Measurements from ENCODE around the gene TECPR1. TPM values are rescaled to one million over a fixed set of nuclear protein-coding genes. Genes with fewer than 3 reads are reported as not detected.

The TECPR1 gene
- total RNA-seq, 2 donors from 2014 or later, result 42.1 to 68.6 TPM

DNA sequence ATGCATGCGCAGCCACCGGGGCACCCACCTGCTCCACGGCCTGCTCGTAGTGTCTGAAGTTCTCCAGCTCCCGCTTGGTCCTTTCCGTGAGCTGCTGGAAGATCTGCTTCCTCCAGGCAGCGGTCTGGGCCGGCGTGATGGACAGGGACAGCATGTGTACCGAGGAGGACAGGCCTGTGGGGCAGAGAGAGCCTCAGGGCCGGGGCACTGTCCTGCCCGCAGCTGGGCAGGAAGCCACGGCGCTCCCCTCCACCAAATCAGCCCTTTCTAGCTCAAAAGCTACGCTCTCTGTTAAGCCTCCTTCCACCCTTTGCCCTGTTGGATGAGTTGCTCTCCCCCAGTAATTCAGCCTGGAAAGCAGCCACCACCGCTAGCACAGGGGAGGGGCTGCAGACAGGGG is 19.2 kb downstream of the TECPR1 start:
- no peaks in the 10 kb centered on the region for H3K27me3 Mint-ChIP-seq
- peaks cover 0 to 4% of the 10 kb centered on the region in 2 donors for H3K4me1 Mint-ChIP-seq (ENCODE audit: low read depth in 2 of 2)
- no peak overlapping the region for H3K4me3 Mint-ChIP-seq
- no peaks in the 10 kb centered on the region for H3K36me3 Mint-ChIP-seq
- DNase-seq (ENCODE audit: low spot score), result no peak
- H3K27ac Mint-ChIP-seq, result no peak overlapping the region
- ATAC-seq, result no peak
- H3K9me3 Mint-ChIP-seq, result no peaks in the 10 kb centered on the region

DNA sequence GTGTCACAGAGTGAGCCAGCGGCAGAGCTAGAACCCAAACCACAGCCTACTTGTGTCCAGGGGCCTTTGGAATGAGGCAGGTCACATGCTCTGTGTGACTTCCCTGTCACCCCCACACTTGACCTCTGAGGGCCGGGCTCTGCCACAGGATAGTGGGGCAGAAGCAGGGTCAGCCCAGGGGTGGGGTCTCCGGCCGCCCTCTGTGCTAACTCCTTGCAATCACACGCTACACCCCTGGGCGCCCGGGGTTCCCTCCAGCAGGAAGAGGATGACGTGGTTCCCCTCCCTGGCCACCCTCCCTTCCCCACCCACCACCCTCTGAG is 19.8 kb downstream of the TECPR1 start:
- no peak overlapping the region for H3K4me3 Mint-ChIP-seq
- no peaks in the 10 kb centered on the region for H3K27me3 Mint-ChIP-seq
- peaks cover 0 to 4% of the 10 kb centered on the region in 2 donors for H3K4me1 Mint-ChIP-seq (ENCODE audit: low read depth in 2 of 2)
- no peak for DNase-seq (ENCODE audit: low spot score)
- H3K36me3 Mint-ChIP-seq, result no peaks in the 10 kb centered on the region
- no peaks in the 10 kb centered on the region for H3K9me3 Mint-ChIP-seq
- H3K27ac Mint-ChIP-seq, result no peak overlapping the region
- ATAC-seq, result no peak

DNA sequence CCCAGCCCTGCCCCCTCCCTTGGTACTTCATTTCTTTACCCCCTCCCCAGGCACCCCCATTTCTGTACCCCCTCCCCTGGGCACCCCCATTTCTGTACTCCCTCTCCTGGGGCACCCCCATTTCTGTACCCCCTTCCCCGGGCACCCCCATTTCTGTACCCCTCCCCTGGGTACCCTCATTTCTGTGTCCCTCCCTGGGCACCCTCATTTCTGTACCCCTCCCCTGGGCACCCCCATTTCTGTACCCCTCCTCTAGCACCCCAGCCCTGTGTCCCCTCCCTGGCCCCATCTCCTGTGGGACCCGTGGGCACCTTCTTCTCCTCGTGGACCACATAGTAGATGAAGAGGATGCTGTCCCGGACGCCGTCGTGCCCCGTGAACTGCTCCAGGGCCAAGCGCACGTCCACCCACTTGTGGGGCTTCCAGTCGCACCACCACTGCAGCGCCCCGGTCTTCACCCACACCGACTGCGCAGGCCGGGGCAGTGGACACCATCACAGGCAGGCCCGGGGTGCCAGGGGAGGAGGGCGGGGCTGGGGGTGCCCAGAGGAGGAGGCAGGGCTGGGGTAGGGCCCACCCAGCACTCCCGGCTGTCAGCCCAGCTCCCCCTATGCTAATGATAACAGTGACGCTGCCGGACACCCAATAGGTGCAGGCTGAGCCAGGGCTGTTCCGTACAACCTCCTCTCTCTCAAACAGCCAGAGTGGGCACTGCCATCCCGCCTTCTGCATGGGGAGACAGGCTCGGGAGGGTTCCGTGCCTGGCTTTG is 20.4 kb downstream of the TECPR1 start:
- H3K27ac Mint-ChIP-seq, result no peak overlapping the region
- no peaks in the 10 kb centered on the region for H3K9me3 Mint-ChIP-seq
- DNase-seq (ENCODE audit: low spot score), result no peak
- H3K4me1 Mint-ChIP-seq (ENCODE audit: low read depth in 2 of 2), result peaks cover 0 to 4% of the 10 kb centered on the region in 2 donors
- H3K27me3 Mint-ChIP-seq, result no peaks in the 10 kb centered on the region
- no peaks in the 10 kb centered on the region for H3K36me3 Mint-ChIP-seq
- H3K4me3 Mint-ChIP-seq, result no peak overlapping the region
- ATAC-seq, result no peak

DNA sequence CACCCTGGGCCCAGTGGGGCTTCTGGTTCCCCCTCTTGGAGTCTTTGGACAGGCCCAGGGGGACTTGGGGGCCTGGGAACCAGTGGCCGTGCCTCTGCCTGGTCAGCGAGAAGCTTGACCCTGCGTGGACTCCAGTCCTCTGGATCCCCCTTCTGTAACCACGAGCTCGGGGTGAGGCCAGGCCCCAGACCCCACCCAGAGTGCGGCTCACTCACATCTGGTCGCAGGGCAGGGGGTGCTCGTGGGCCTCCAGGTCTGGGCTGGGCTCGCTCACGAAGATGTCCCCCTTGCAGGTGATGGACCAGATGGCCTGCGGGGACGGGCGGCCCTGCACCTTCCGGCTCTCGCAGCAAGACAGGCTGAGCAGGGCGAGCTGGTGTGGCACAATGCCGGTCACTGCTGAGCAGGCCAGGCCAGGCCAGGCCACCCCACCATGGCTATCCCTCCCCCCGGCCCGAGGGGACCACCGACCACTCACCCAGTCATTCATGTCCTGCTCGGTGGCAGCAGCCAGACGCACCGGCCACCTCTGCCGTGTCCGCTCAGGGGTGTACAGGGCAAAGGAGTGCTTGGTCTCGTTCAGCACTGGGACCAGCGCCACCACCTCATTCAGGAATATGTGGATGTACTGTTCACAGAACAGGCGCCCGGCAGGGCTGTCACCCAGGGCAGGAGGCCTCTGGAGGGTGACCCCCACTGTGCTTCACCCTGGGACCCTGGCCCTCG is 21.1 kb downstream of the TECPR1 start:
- ATAC-seq (no peak), DNase-seq (ENCODE audit: low spot score) (no peak)
- no peaks in the 10 kb centered on the region for H3K36me3 Mint-ChIP-seq
- no peaks in the 10 kb centered on the region for H3K27me3 Mint-ChIP-seq
- no peak overlapping the region for H3K4me3 Mint-ChIP-seq
- peaks cover 0 to 4% of the 10 kb centered on the region in 2 donors for H3K4me1 Mint-ChIP-seq (ENCODE audit: low read depth in 2 of 2)
- no peaks in the 10 kb centered on the region for H3K9me3 Mint-ChIP-seq
- no peak overlapping the region for H3K27ac Mint-ChIP-seq

DNA sequence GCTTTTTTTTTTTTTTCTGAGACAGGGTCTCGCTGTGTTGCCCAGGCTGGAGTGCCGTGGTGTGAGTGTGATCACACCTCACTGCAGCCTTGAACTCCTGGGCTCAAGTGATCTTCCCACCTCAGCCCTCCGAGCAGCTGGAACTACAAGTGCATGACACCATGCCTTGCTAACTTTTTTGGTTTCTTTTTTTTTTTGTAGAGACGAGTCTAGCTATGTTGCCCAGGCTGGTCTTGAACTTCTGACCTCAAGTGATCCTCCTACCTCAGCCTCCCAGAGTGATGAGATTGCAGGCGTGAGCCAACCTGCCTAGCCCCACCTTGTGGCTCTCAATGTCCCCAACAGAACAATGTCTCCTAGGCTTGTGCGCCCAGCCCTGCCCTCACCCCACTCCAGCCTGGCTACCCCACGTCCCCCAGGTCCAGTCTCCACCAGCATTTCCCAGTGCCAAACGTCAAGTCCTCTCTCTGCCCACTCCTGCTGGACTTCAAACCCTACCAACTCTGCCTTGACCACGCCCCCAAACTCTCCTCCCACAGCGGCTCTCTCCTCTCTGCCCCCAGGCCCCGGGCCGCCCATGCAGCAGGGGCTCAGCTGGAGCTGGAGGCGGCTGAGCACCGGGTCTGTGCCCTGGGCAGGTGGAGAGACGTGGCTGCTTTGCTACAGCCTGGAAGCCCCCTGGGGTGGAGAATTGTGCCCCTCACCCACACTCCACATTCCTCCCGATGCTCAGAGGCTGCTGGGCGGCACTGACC is 21.9 kb downstream of the TECPR1 start:
- ATAC-seq, result no peak
- Mint-ChIP-seq H3K4me1 (ENCODE audit: low read depth in 2 of 2) (peaks cover 0 to 4% of the 10 kb centered on the region in 2 donors), H3K36me3 (no peaks in the 10 kb centered on the region), H3K27ac (no peak overlapping the region), H3K27me3 (no peaks in the 10 kb centered on the region), H3K4me3 (no peak overlapping the region), H3K9me3 (no peaks in the 10 kb centered on the region)
- DNase-seq (ENCODE audit: low spot score), result no peak

DNA sequence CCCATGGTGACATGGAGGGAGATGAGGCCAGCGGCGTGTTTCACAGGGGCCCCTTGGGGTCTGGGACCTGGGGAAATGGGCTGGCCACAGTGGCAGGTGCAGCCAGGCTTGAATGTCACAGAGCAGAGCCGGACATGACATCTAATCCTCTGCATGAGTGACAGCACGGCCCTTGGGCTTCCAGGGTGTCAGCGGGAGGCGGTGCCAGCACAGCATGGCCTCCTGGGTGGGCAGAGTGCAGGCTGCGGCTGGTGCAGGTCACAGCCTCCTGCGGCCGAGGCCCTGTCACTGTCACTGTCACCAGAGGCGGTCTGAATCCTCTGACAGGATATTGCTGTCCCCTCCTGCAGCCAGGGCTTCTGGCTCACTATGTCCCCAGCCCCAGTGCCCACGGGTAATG is 22.6 kb downstream of the TECPR1 start:
- H3K36me3 Mint-ChIP-seq, result no peaks in the 10 kb centered on the region
- H3K4me1 Mint-ChIP-seq (ENCODE audit: low read depth in 2 of 2), result peaks cover 0 to 4% of the 10 kb centered on the region in 2 donors
- H3K4me3 Mint-ChIP-seq, result no peak overlapping the region
- no peak overlapping the region for H3K27ac Mint-ChIP-seq
- DNase-seq (ENCODE audit: low spot score) (no peak), ATAC-seq (no peak)
- no peaks in the 10 kb centered on the region for H3K27me3 Mint-ChIP-seq
- no peaks in the 10 kb centered on the region for H3K9me3 Mint-ChIP-seq

DNA sequence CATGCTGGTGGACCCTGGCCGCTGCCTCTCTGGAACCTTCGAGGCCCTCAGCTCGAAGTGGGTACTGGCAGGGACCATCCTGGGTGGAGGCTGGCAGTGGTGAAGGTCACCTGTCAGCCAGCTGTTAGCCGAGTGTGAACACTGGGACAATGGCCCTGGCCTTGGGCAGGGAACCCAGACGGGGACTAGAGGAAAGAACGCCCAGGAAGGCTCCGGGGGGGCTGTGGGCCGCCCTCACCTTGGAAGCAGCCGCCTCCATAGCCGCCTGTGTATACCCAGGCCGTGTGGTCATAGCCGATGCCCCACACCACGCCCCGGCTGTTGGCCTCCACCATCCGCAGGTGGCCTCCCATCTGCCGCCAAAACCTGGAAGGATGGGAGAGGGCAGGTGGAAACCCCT is 23.2 kb downstream of the TECPR1 start:
- Mint-ChIP-seq H3K36me3 (no peaks in the 10 kb centered on the region), H3K27me3 (no peaks in the 10 kb centered on the region), H3K27ac (no peak overlapping the region), H3K4me3 (no peak overlapping the region), H3K4me1 (ENCODE audit: low read depth in 2 of 2) (peaks cover 0 to 4% of the 10 kb centered on the region in 2 donors), H3K9me3 (no peaks in the 10 kb centered on the region)
- DNase-seq (ENCODE audit: low spot score) (no peak), ATAC-seq (no peak)

DNA sequence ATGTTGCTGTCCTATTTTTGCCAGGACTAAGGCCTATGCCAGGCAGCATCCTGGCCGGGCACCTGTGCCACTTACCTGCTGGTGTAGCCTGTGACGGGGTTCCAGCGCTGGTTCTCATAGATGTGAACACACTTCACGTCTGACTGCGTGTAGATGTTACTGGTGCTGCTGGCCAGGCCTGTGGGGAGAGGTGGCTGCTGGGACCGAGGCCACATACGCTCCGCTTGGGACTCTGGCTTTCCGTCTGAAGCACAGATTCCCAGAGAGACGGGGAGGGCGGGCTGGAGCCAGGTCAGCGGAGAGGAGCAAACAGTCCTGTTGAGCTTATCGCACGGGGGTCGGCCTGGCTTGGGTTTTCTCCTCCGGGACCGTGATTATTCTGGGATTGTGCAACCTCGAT is 24.1 kb downstream of the TECPR1 start:
- H3K4me3 Mint-ChIP-seq, result no peak overlapping the region
- ATAC-seq (no peak), DNase-seq (ENCODE audit: low spot score) (no peak)
- H3K27me3 Mint-ChIP-seq, result no peaks in the 10 kb centered on the region
- H3K27ac Mint-ChIP-seq, result no peak overlapping the region
- H3K36me3 Mint-ChIP-seq, result no peaks in the 10 kb centered on the region
- H3K9me3 Mint-ChIP-seq, result no peaks in the 10 kb centered on the region
- peaks cover 0 to 4% of the 10 kb centered on the region in 2 donors for H3K4me1 Mint-ChIP-seq (ENCODE audit: low read depth in 2 of 2)

DNA sequence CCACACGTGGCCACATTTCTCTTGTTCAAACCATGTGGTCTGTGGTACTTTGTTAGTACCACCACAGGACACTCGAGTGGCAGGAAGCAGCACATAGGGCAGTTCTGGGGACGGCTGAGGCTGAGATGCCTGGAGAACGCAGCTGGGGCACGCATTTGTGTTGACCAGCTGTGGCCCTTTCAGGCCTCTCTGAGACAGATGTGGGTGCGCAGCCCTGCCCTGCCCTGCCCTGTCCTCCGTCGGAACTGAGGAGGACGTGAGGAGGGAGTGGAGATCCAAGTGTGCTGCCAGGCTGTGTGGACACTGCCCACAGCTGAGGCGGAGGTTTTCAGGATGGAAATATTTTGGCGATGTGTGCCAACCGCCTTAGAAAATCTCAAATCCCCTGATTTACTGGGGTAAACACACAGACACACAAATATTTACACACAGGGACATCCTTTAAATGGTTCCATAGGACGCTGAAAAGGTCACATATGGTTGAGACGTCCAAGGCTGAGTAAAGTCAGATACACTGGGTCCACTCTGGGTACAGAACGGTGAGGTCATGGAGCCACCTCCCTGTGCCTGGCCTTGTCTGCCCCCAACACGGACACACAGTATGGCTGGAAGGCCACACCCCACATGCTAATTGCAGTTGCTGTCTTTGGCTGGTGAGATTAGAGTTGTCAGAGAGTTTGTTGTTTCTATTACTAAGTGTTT is 26.0 kb downstream of the TECPR1 start:
- no peak for DNase-seq (ENCODE audit: low spot score)
- H3K4me1 Mint-ChIP-seq (ENCODE audit: low read depth in 2 of 2), result peaks cover 0 to 4% of the 10 kb centered on the region in 2 donors
- no peak overlapping the region for H3K4me3 Mint-ChIP-seq
- ATAC-seq, result no peak
- H3K27ac Mint-ChIP-seq, result peak overlapping the region in 1 of 2 donors; percentile 51
- H3K9me3 Mint-ChIP-seq, result no peaks in the 10 kb centered on the region
- no peaks in the 10 kb centered on the region for H3K36me3 Mint-ChIP-seq
- no peaks in the 10 kb centered on the region for H3K27me3 Mint-ChIP-seq

DNA sequence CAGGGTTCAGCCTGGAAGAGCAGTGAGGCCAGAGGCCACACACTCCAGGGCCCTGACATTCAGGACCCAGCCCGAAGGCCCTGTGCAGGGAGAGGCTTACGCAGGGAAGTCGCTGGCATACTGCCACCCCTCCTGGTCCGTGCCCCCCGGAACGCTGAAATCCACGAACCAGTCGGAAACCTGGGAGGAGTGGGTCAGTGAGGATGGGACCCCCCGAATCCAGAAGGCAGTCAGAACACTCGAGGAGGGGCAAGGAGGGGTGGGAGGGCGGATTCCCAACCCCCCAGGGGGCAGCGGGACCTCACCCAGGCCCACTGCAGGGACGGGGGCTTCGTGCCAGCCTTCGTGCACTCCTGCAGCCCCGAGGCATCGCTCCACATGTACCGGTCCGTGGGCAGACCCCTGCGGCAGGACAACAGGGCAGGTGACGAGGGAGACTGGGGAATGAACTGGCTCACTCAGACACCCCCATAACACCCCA is 27.3 kb downstream of the TECPR1 start:
- Mint-ChIP-seq H3K27me3 (no peaks in the 10 kb centered on the region), H3K9me3 (no peaks in the 10 kb centered on the region), H3K27ac (no peak overlapping the region), H3K36me3 (no peaks in the 10 kb centered on the region), H3K4me1 (ENCODE audit: low read depth in 2 of 2) (no peaks in the 10 kb centered on the region), H3K4me3 (no peak overlapping the region)
- ATAC-seq, result no peak
- DNase-seq (ENCODE audit: low spot score), result no peak

DNA sequence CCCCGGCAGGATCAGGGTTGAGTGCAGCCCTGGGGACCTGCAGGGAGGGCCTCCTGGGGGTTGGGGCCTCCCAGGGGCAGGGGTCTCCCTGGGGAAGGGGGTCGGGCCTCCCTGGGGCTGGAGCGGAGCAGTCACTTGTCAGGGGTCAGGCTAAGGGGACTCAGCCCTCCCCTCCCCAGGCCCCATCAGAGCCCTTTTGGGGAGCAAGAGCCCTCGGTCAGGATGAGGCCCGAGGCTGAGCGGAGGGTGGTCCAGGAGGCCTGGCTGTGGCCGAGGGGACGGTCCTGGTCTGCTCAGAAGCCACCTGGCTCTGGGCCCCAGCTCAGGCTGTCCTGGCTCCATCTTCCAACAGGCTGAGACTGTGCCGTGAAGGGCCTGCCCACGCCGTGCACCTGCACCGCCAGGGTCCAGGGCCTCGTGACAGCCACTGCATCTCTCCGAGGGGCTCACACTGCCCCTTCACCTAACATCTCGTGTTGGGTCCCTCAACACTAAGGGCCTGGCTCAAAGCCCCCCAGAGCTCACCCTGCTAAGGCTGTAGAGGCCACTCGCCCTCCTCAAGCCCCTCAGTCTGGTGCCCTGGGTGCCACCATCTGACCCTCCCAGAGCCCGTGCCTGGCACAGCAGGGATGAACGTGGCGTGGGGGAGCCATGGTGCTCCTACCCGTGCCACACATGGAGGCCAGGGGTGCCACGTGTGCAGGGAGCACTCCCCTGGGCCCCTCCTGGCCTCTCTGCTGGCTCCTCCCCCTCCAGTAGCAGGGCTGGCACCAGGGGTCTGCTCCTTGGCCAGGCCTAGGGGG is 27.9 kb downstream of the TECPR1 start:
- Mint-ChIP-seq H3K36me3 (no peaks in the 10 kb centered on the region), H3K9me3 (no peaks in the 10 kb centered on the region), H3K4me3 (no peak overlapping the region), H3K27me3 (no peaks in the 10 kb centered on the region), H3K27ac (no peak overlapping the region), H3K4me1 (ENCODE audit: low read depth in 2 of 2) (peaks cover 3% of the 10 kb centered on the region in 2 donors)
- ATAC-seq (peak in 1 of 2 donors; percentile 43), DNase-seq (ENCODE audit: low spot score) (no peak)

DNA sequence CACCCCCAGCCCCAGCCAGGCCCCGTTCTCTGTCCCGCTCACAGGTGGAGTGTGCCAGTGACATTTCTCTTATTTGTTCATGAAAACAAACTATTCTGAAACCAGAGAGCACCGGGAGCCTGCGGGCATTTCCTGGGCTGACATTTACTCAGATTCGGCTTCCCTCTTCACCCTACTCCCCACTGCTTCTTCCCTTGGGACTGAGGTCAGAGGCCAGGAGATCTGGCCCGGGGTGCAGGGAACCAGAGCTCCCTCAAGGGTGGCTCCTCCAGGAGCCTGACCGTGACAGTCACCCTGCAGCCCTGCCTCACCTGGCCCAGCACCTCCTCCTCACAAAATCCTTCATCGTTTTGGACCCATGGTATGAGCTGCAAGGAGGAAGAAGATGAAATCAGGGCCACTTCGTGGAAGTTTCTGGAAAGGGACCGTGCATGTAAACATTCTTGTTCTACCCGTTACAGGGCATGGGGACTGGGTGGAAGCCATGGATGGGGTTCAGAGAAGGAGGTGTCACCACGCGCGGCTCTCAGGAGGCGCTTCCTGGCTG is 28.6 kb downstream of the TECPR1 start:
- peaks cover 7 to 10% of the 10 kb centered on the region in 2 donors for H3K4me1 Mint-ChIP-seq (ENCODE audit: low read depth in 2 of 2)
- no peak for ATAC-seq

More for the DNA sequence above, 28.6 kb downstream of the TECPR1 start:
- no peak overlapping the region for H3K4me3 Mint-ChIP-seq
- peak; percentile 31 for DNase-seq (ENCODE audit: low spot score)
- H3K27ac Mint-ChIP-seq, result no peak overlapping the region
- no peaks in the 10 kb centered on the region for H3K9me3 Mint-ChIP-seq
- no peaks in the 10 kb centered on the region for H3K27me3 Mint-ChIP-seq
- no peaks in the 10 kb centered on the region for H3K36me3 Mint-ChIP-seq
